PC-9 (cell line): Measurements from ENCODE around the gene MAP4K3.

Experiments
- EZH2 ChIP-seq: fragments of 200-600 bp; sonication (generic); IDR thresholded peaks from 2 replicates; pipeline ENCODE4 v1.8.0; 2017; ENCODE audit warnings: antibody characterized with exemption, low read depth
- TF ChIP-seq, protein P1 (sequence below): fragments of 200-600 bp; sonication (generic); conservative IDR thresholded peaks from 2 replicates; pipeline ENCODE4 v1.6.1; 2017; ENCODE audit warnings: mixed run types, antibody characterized with exemption, mild to moderate bottlenecking, moderate library complexity

DNA sequence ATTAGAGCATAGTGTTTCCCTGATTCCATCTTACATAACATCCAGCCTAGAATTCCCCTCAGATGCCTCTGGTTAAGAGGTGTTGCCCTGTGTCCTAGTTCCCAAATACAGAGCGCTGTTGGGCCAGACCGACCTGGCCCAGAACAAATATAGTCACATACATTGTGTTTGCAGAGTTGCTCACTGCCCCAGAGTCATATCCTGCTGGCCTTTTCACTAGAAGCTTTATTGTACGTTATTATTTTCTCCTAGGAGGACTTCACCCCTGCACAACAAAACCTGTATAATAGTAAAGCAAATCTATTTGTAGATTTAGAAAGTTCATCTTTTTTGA is 11.1 kb upstream of the MAP4K3 start:
- TF ChIP-seq, protein P1, sequence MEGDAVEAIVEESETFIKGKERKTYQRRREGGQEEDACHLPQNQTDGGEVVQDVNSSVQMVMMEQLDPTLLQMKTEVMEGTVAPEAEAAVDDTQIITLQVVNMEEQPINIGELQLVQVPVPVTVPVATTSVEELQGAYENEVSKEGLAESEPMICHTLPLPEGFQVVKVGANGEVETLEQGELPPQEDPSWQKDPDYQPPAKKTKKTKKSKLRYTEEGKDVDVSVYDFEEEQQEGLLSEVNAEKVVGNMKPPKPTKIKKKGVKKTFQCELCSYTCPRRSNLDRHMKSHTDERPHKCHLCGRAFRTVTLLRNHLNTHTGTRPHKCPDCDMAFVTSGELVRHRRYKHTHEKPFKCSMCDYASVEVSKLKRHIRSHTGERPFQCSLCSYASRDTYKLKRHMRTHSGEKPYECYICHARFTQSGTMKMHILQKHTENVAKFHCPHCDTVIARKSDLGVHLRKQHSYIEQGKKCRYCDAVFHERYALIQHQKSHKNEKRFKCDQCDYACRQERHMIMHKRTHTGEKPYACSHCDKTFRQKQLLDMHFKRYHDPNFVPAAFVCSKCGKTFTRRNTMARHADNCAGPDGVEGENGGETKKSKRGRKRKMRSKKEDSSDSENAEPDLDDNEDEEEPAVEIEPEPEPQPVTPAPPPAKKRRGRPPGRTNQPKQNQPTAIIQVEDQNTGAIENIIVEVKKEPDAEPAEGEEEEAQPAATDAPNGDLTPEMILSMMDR: no peak
- no peak for TF ChIP-seq EZH2
